Muscle of leg (tissue), 11 donors: ENCODE data around the gene PRPF31. TPM values are rescaled to one million over a fixed set of nuclear protein-coding genes. Genes with fewer than 3 reads are reported as not detected.

ENCODE experiments used
- DNase-seq: peaks from one replicate; pipeline ENCODE4 v3.0.0; 2013
- H3K27ac ChIP-seq: one replicate; pipeline ENCODE4 v1.5.1; 2013; ENCODE audit warnings: mild to moderate bottlenecking, low read length, control low read depth
- H3K27me3 ChIP-seq: one replicate; pipeline ENCODE4 v1.6.1; 2013; ENCODE audit warnings: low read length; ENCODE audit not compliant: control insufficient read depth, insufficient read depth
- H3K36me3 ChIP-seq: one replicate; pipeline ENCODE4 v1.6.1; 2013; ENCODE audit warnings: low read length; ENCODE audit not compliant: control insufficient read depth, insufficient read depth
- H3K4me1 ChIP-seq: one replicate; pipeline ENCODE4 v1.6.1; 2013; ENCODE audit warnings: low read length; ENCODE audit not compliant: control insufficient read depth, insufficient read depth
- H3K4me3 ChIP-seq: one replicate; pipeline ENCODE4 v1.5.1; 2013; ENCODE audit warnings: low read length, control low read depth
- H3K9me3 ChIP-seq: replicated peaks from 2 replicates; pipeline ENCODE4 v1.6.1; 2013; ENCODE audit warnings: low read depth, low read length; ENCODE audit not compliant: control insufficient read depth
- WGBS: methylation state at CpG from one replicate; pipeline ENCODE4 v1.1.5; 2013; ENCODE audit warnings: missing lambda C conversion rate; ENCODE audit not compliant: insufficient coverage; 5-methylcytosine and 5-hydroxymethylcytosine counted together
- polyA plus RNA-seq, 8 donors: library from polyadenylated mRNA; unstranded; fragments of 120-200 nt; gene quantifications; one replicate each; pipeline versions ENCODE4 v1.2.1 to v1.2.3, GENCODE V29; 2013; ENCODE audit warnings: inconsistent platforms in 1 of 8, low replicate concordance in 1 of 8; ENCODE audit not compliant: insufficient read length in 8 of 8, insufficient read depth in 1 of 8
- total RNA-seq: library from RNA; stranded (reverse); fragments of 120-200 nt; gene quantifications from one replicate; pipeline ENCODE4 v1.2.4, GENCODE V29; 2013

Gene PRPF31
- total and polyA plus RNA-seq, 9 donors = 38.7 to 55.5 (median 52.1) TPM

- Histone ChIP-seq H3K4me1 (no peaks in the 10 kb centered on the region), H3K4me3 (no peak overlapping the region), H3K9me3 (no peaks in the 10 kb centered on the region), H3K27me3 (no peaks in the 10 kb centered on the region), H3K36me3 (peaks cover 71% of the 10 kb centered on the region), H3K27ac (no peak overlapping the region)
- WGBS = 83% methylated on average over 20 of the region's 20 CpGs
- DNase-seq = no peak
Measured at GRCh38 chr19:54128441-54128725, 12.8 kb downstream of the PRPF31 start.

DNA sequence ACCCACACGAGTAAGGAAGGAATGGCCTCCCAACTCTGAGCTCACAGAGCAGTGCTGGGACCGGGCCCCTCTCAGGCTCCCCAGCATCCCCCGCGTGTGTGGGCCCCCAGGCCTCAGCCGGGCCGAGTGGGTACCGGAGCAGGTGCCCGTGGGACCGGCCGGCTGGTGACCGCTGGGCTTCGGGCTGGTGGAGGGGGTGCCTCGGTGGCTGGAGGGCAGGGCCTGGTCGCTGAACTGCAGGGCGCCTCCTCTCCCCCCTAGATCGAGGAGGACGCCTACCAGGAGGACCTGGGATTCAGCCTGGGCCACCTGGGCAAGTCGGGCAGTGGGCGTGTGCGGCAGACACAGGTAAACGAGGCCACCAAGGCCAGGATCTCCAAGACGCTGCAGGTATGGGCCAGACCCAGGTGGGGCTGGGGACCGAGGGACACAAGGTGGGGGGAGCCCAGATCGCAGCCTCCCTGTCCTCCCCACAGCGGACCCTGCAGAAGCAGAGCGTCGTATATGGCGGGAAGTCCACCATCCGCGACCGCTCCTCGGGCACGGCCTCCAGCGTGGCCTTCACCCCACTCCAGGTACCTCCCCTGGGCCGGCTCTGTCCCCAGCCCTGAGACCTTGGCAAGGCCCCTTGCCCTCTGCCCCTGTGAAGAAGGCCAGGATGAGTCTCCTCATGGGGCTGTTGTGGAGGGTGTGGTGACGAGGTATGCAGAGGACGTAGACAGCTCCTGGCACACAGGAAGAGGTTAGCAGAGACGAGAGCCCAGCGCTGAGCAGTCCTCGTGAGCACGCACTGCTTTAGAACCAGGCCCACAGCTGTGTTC lies 13.5 kb downstream of the PRPF31 start:
- H3K4me1 ChIP-seq = no peaks in the 10 kb centered on the region
- H3K4me3 ChIP-seq = no peak overlapping the region
- no peak for DNase-seq
- 93% methylated on average over 38 of the region's 41 CpGs for WGBS
- no peak overlapping the region for H3K27ac ChIP-seq
- no peaks in the 10 kb centered on the region for H3K27me3 ChIP-seq
- H3K36me3 ChIP-seq = peaks cover 64% of the 10 kb centered on the region
- no peaks in the 10 kb centered on the region for H3K9me3 ChIP-seq

GRCh38 chr19:54129617-54129996 lies 14.1 kb downstream of the PRPF31 start:
- Histone ChIP-seq H3K4me1 (no peaks in the 10 kb centered on the region), H3K27me3 (no peaks in the 10 kb centered on the region), H3K4me3 (no peak overlapping the region), H3K9me3 (no peaks in the 10 kb centered on the region), H3K36me3 (peaks cover 58% of the 10 kb centered on the region), H3K27ac (no peak overlapping the region)
- 93% methylated on average over 20 of the region's 20 CpGs for WGBS
- no peak for DNase-seq

DNA sequence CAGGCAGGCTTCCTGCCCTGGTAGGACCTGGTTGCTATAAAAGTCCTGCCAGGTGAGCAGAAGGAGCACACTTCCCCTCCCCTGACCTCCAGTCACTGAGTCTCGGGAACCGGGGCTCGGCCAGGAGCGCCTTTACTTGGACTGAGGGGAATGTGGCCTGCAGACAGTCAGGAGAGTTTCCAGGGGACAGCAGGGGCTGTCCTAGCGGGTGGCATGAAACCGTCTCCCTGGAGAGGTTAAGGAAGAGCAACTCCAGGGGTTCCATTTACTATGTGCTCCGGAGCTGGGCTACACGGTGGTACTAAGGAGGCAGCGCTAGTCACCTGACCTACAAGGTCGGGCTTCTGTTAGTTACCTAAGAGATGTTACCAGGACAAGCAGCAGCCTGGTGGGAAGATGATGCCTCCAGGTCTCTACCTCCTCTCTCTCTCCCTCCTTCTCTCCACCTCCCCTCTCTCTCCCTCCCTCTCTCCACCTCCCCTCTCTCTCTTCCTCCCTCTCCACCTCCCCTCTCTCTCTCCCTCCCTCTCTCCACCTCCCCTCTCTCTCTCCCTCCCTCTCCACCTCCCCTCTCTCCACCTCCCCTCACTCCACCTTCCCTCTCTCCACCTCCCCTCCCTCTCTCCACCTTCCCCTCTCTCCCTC lies 17.9 kb downstream of the PRPF31 start:
- Histone ChIP-seq H3K4me1 (peaks cover 10% of the 10 kb centered on the region), H3K27ac (no peak overlapping the region), H3K9me3 (no peaks in the 10 kb centered on the region), H3K36me3 (peaks cover 26% of the 10 kb centered on the region), H3K27me3 (no peaks in the 10 kb centered on the region), H3K4me3 (no peak overlapping the region)
- DNase-seq = peak; percentile 89
- WGBS = 62% methylated on average over 5 of the region's 10 CpGs

- DNase-seq = no peak
- no peak overlapping the region for H3K27ac ChIP-seq
- peaks cover 20% of the 10 kb centered on the region for H3K36me3 ChIP-seq
- H3K27me3 ChIP-seq = no peaks in the 10 kb centered on the region
- peaks cover 16% of the 10 kb centered on the region for H3K4me1 ChIP-seq
- 70% methylated on average over 2 of the region's 2 CpGs for WGBS
- H3K4me3 ChIP-seq = no peak overlapping the region
- H3K9me3 ChIP-seq = no peaks in the 10 kb centered on the region
Measured at GRCh38 chr19:54133957-54134590, 18.5 kb downstream of the PRPF31 start.

DNA sequence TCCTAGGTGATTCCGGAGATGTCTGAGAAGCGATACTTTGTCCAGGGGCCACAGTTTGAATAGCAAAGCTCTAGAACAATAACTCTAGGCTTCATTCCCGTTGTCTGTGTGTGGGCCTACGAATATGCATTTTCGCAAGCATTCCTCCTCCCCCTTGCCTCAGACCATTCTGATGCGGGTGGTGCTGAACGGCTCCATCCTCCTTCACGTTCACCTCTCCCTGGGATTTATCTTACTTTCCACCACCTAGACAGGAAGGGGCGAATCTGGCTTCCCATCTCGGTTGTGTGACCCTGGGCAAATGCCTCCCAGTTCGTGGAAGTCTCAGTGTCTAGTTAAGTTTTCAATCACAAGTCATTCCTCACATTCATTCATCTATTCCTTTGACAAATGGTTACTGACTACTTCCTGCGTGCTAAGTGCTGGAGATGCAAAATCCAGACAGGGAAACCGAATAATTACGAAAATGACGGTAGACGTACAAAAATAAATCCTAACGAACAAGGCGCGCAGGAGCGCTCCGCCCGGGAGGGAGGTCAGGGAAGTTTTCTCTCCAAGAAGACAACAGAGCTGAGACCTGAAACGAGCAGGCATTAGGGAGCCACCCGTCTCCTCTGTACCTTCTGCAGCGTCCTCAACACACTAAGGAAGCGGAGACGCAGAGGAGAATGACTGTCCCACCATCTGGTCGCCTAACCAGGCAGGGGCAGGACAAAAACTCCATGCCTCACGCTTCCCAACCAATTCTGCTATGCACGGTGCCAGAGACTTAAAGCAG lies 20.7 kb downstream of the PRPF31 start:
- no peaks in the 10 kb centered on the region for H3K9me3 ChIP-seq
- peak overlapping the region; percentile 48 for H3K4me3 ChIP-seq
- peaks cover 23% of the 10 kb centered on the region for H3K4me1 ChIP-seq
- H3K27me3 ChIP-seq = no peaks in the 10 kb centered on the region
- H3K27ac ChIP-seq = peak overlapping the region; percentile 68
- peaks cover 24% of the 10 kb centered on the region for H3K36me3 ChIP-seq
- DNase-seq = no peak
- 2% methylated on average over 14 of the region's 30 CpGs for WGBS

DNA sequence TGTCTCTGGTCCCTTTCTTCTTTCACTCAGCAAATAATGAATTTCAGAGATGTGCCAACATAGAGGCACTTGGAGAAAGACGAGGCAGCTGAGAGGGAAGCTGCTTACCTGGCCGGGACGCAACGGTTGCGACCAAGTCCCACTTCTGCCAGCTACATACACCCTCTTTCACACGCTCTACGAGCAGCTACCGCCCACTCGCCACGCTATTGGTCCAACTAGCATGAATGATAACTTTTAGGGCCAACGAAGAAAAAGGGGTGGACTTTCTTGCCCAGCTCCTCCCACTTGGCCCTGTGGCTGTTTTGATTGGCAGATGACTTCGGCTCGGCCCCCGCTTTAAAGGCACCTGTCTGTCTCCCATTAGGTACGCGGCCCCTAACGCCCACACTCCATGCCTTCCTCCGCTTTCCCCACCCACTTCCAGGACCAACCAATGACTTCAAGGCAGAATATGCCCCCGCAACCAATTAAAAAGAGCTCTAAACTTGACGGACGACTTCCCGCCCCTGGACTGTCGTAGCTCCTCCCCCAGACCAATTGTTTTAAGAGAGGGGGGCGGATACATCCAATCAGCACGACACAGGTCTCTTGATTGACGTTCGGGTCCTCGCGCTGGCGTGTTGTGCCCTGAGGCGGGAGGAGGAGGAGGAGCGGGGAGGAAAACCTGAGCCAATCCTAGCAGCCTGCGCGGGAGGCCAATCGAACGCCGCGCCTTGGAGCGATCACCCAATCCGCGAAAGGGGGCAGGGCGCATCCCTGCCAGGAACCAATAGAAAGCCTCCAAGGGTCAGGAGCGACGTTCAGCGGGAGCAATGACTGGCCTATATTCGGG lies 21.5 kb downstream of the PRPF31 start:
- H3K9me3 ChIP-seq = no peaks in the 10 kb centered on the region
- peak overlapping the region; percentile 68 for H3K27ac ChIP-seq
- H3K4me3 ChIP-seq = peak overlapping the region; percentile 91
- H3K36me3 ChIP-seq = peaks cover 25% of the 10 kb centered on the region
- peak; percentile 100 for DNase-seq
- H3K4me1 ChIP-seq = peaks cover 23% of the 10 kb centered on the region
- WGBS = 0% methylated on average over 28 of the region's 46 CpGs
- H3K27me3 ChIP-seq = no peaks in the 10 kb centered on the region

- peaks cover 33% of the 10 kb centered on the region for H3K36me3 ChIP-seq
- peaks cover 23% of the 10 kb centered on the region for H3K4me1 ChIP-seq
- no peak for DNase-seq
- H3K27me3 ChIP-seq = no peaks in the 10 kb centered on the region
- H3K9me3 ChIP-seq = no peaks in the 10 kb centered on the region
- WGBS = under 1% methylated on average over 83 of the region's 103 CpGs
- H3K4me3 ChIP-seq = peak within 1 kb of the TSS; percentile 91
- H3K27ac ChIP-seq = peak within 1 kb of the TSS; percentile 68
Measured at GRCh38 chr19:54137699-54138488, 22.3 kb downstream of the PRPF31 start, which contains the start of gene CNOT3. Gene CNOT3 (plus strand): TSS chr19:54137762. CDS start chr19:54142979, 5,217 bp downstream.
